GM12878 (cell line): ENCODE measurements around the gene CSNK1A1. TPM values are rescaled to one million over a fixed set of nuclear protein-coding genes. Genes with fewer than 3 reads are reported as not detected.

Experiments used
- ATAC-seq: fragments of 200-7000 bp; cut with Tn5 transposase; 3 replicates; pipeline ENCODE4 v1.9.1; 2020; ENCODE audit warnings: mild to moderate bottlenecking, moderate library complexity
- BruUV-seq: library from RNA; stranded (reverse); fragments of 400-500 nt; replicated peaks from 2 replicates; lab custom pipeline; 2021; lab: Mats Ljungman, UMichigan
- CTCF ChIA-PET: fragments of 300-600 bp; sonication (Branson Sonifier 250); formaldehyde crosslinking; extraction: SDS; loops from one replicate; lab custom pipeline; 2021; ENCODE audit warnings: inconsistent platforms; lab: Yijun Ruan, JAX
- POLR2A ChIA-PET: fragments of 350-600 bp; formaldehyde crosslinking; extraction: SDS; loops from one replicate; lab custom pipeline; 2021; ENCODE audit warnings: inconsistent platforms; lab: Charles Lee
- RAD21 ChIA-PET: fragments of 300-600 bp; sonication (Branson Sonifier 250); formaldehyde crosslinking; loops from one replicate; lab custom pipeline; 2023; ENCODE audit warnings: antibody characterized with exemption; ENCODE audit not compliant: unreplicated experiment; lab: Charles Lee
- SMC1A ChIA-PET: fragments of 300-600 bp; sonication (Branson Sonifier 250); formaldehyde crosslinking; loops from one replicate; lab custom pipeline; 2023; ENCODE audit not compliant: unreplicated experiment, uncharacterized antibody; lab: Charles Lee
- DNase-seq: peaks from one replicate; pipeline ENCODE4 v3.0.0-alpha.2; 2011; ENCODE audit warnings: low read depth, low spot score
- FAIRE-seq: peaks from 3 replicates; lab custom pipeline; 2011; peaks lifted over from hg19 to GRCh38; lab: Jason Lieb, UNC
- H2AFZ ChIP-seq: 2 replicates; pipeline ENCODE4 v1.6.0; 2011; ENCODE audit warnings: low read depth, low read length, control low read depth; ENCODE audit not compliant: control insufficient read depth
- H3K27ac ChIP-seq: 2 replicates; pipeline ENCODE4 v1.5.1; 2011; ENCODE audit warnings: control low read depth; ENCODE audit not compliant: control insufficient read depth, insufficient read depth
- H3K27me3 ChIP-seq, 2 experiments: replicated peaks in 1 of 2; 2 replicates each; pipeline versions ENCODE4 v1.6.0 to v1.6.1; 2011; ENCODE audit warnings: low read length in 1 of 2; ENCODE audit not compliant: control insufficient read depth in 2 of 2, insufficient read depth in 2 of 2
- H3K36me3 ChIP-seq, 2 experiments: 2 replicates each; pipeline ENCODE4 v1.5.1; 2011; ENCODE audit warnings: low read length in 1 of 2; ENCODE audit not compliant: control insufficient read depth in 2 of 2, insufficient read depth in 2 of 2
- H3K4me1 ChIP-seq: 2 replicates; pipeline ENCODE4 v1.6.1; 2011; ENCODE audit warnings: mild to moderate bottlenecking, low read length, moderate library complexity, mixed read lengths; ENCODE audit not compliant: control insufficient read depth, insufficient read depth
- H3K4me2 ChIP-seq: 2 replicates; pipeline ENCODE4 v1.6.0; 2011; ENCODE audit warnings: control low read depth; ENCODE audit not compliant: control insufficient read depth, insufficient read depth
- H3K4me3 ChIP-seq: fragments of 200-600 bp; sonication (generic); 2 replicates; pipeline ENCODE4 v1.5.1; 2016
- H3K79me2 ChIP-seq: 2 replicates; pipeline ENCODE4 v1.6.0; 2011; ENCODE audit warnings: low read length; ENCODE audit not compliant: control insufficient read depth, insufficient read depth
- H3K9ac ChIP-seq: 2 replicates; pipeline ENCODE4 v1.8.0; 2011; ENCODE audit warnings: low read length, control low read depth, mixed read lengths; ENCODE audit not compliant: control insufficient read depth, insufficient read depth
- H3K9me3 ChIP-seq: replicated peaks from 3 replicates; pipeline ENCODE4 v1.5.1; 2011; ENCODE audit warnings: mild to moderate bottlenecking, low read length; ENCODE audit not compliant: control insufficient read depth, insufficient read depth
- H4K20me1 ChIP-seq: 2 replicates; pipeline ENCODE4 v1.6.0; 2011; ENCODE audit not compliant: control insufficient read depth, insufficient read depth
- EZH2 ChIP-seq: IDR thresholded peaks from 2 replicates; pipeline ENCODE4 v1.6.1; 2012; ENCODE audit warnings: low read depth, mild to moderate bottlenecking, control low read depth, inconsistent platforms, low read length, borderline replicate concordance; ENCODE audit not compliant: control insufficient read depth
- GATAD2B ChIP-seq: fragments of 450-650 bp; conservative IDR thresholded peaks from 2 replicates; pipeline ENCODE4 v1.6.1; 2017; ENCODE audit warnings: low read depth, mild to moderate bottlenecking, moderate library complexity
- JUND ChIP-seq: IDR thresholded peaks from 2 replicates; pipeline ENCODE4 v1.6.1; 2012; ENCODE audit warnings: low read depth, mild to moderate bottlenecking, low read length, improper control_type of control experiment, moderate library complexity
- NFIC ChIP-seq: IDR thresholded peaks from 2 replicates; pipeline ENCODE4 v1.6.1; 2012; ENCODE audit warnings: low read depth, mild to moderate bottlenecking, inconsistent platforms, low read length, moderate library complexity
- PML ChIP-seq: IDR thresholded peaks from 2 replicates; pipeline ENCODE4 v1.6.1; 2012; ENCODE audit warnings: low read length, inconsistent platforms
- PRDM15 ChIP-seq: fragments of 450-650 bp; formaldehyde crosslinking; IDR thresholded peaks from 2 replicates; pipeline ENCODE4 v1.4.0; 2020; ENCODE audit warnings: mild to moderate bottlenecking, moderate library complexity
- SUZ12 ChIP-seq: fragments of 200-600 bp; sonication (generic); IDR thresholded peaks from one replicate; pipeline ENCODE4 v1.6.1; 2018; ENCODE audit warnings: antibody characterized with exemption, mild to moderate bottlenecking; ENCODE audit not compliant: unreplicated experiment
- TARDBP ChIP-seq: IDR thresholded peaks from 2 replicates; pipeline ENCODE4 v1.6.1; 2016; ENCODE audit warnings: borderline replicate concordance
- ZNF384 ChIP-seq: IDR thresholded peaks from 2 replicates; pipeline ENCODE4 v1.6.1; 2012; ENCODE audit warnings: low read depth, mild to moderate bottlenecking, low read length, improper control_type of control experiment, borderline replicate concordance
- WGBS: methylation state at CpG from one replicate; pipeline ENCODE4 v1.1.6; 2016; ENCODE audit warnings: low lambda C conversion rate; ENCODE audit not compliant: insufficient replicate concordance, insufficient coverage; ENCODE audit errors: missing lambda C conversion rate; 5-methylcytosine and 5-hydroxymethylcytosine counted together
- in situ Hi-C: fragments of 300-500 bp; cut with MboI; formaldehyde crosslinking; loops from 9 replicates; pipeline ENCODE4 v1.14.3; 2018; ENCODE audit warnings: mixed read lengths
- intact Hi-C: fragments of 100-400 bp; cut with micrococcal nuclease; formaldehyde crosslinking; loops from one replicate; pipeline ENCODE4 v1.14.2; 2022; ENCODE audit not compliant: unreplicated experiment
- polyA plus RNA-seq, 11 experiments: library from polyadenylated mRNA; depleted of rRNA in 4 of 11; unstranded in 6 of 11; stranded (reverse) in 5 of 11; fragments of >200 nt; fragmentation: Nextera tagmentation in 4 of 11; fragmentation: Illumina TruSeq in 1 of 11; extraction: Ambion mirVana in 4 of 11; extraction: Trizol in 1 of 11; gene quantifications; 1 replicate in 1 of 11; 2 replicates in 10 of 11; pipeline versions ENCODE4 v1.2.1 to v1.2.3, GENCODE V29; 2011 to 2016; ENCODE audit warnings: inconsistent platforms in 2 of 11, missing spikeins in 2 of 11, low read depth in 1 of 11
- total RNA-seq, 4 experiments: library from RNA; depleted of rRNA in 3 of 4; stranded (reverse); fragments of >200 nt in 3 of 4; fragmentation: Illumina TruSeq in 1 of 4; extraction: Trizol in 1 of 4; gene quantifications; 2 replicates each; pipeline versions ENCODE4 v1.2.1 to v1.2.3, GENCODE V29; 2013 to 2021
- TF ChIP-seq, protein P1 (sequence below), 3 experiments: IDR thresholded peaks in 2 of 3; conservative IDR thresholded peaks in 1 of 3; 2 replicates each; pipeline ENCODE4 v1.5.1; 2011; ENCODE audit warnings: low read depth in 3 of 3, low read length in 3 of 3, mild to moderate bottlenecking in 3 of 3, control low read depth in 2 of 3, moderate library complexity in 2 of 3, inconsistent platforms in 1 of 3, mixed read lengths in 1 of 3; ENCODE audit not compliant: control insufficient read depth in 2 of 3, insufficient read depth in 1 of 3; ENCODE audit errors: extremely low read depth in 1 of 3
- TF ChIP-seq, protein P2 (sequence below): IDR thresholded peaks from 2 replicates; pipeline ENCODE4 v1.6.1; 2011; ENCODE audit warnings: borderline replicate concordance, low read depth, mild to moderate bottlenecking, moderate library complexity, low read length; ENCODE audit not compliant: insufficient read depth, poor library complexity, severe bottlenecking
- TF ChIP-seq, protein P3 (sequence below): fragments of 150-350 bp; IDR thresholded peaks from 2 replicates; pipeline ENCODE4 v1.6.1; 2016; ENCODE audit warnings: low read depth, low read length

Gene CSNK1A1
- total and polyA plus RNA-seq, 10 of the 15 experiments (the other 5 are each of a cell fraction or from before 2014, with no cell fraction given) = 53.3 to 155 (median 133) TPM

GRCh38 chr5:149472399-149472798 is 78.8 kb downstream of the CSNK1A1 start:
- H2AFZ ChIP-seq = no peak overlapping the region
- intact Hi-C loops = no loop called here
- H3K4me2 ChIP-seq = no peak overlapping the region
- H3K4me3 ChIP-seq = no peak overlapping the region
- ChIA-PET CTCF (interaction anchor here (0.7 kb wide), 1 partner anchor 126 kb away, joined by 3 read pairs; no protein-coding TSS in a partner anchor), POLR2A (no interaction called here), SMC1A (interaction anchor here (1.3 kb wide), 1 partner anchor 73 kb away, joined by 3 read pairs; no protein-coding TSS in a partner anchor), RAD21 (no interaction called here)
- H4K20me1 ChIP-seq = no peaks in the 10 kb centered on the region
- no peaks in the 10 kb centered on the region for H3K4me1 ChIP-seq
- no peak overlapping the region for H3K27ac ChIP-seq
- no peaks in the 10 kb centered on the region for H3K9me3 ChIP-seq
- DNase-seq (no peak), ATAC-seq (no peak), FAIRE-seq (no peak)
- no peaks in the 10 kb centered on the region for H3K79me2 ChIP-seq
- H3K9ac ChIP-seq = no peak overlapping the region
- WGBS = 32% methylated on average over 7 of the region's 7 CpGs
- in situ Hi-C loops = no loop called here
- no TSS peak for BruUV-seq
- H3K27me3 ChIP-seq = no peaks in the 10 kb centered on the region; a peak in 2 of 4 replicates
- H3K36me3 ChIP-seq = no peaks in the 10 kb centered on the region
- TF ChIP-seq, protein P1, sequence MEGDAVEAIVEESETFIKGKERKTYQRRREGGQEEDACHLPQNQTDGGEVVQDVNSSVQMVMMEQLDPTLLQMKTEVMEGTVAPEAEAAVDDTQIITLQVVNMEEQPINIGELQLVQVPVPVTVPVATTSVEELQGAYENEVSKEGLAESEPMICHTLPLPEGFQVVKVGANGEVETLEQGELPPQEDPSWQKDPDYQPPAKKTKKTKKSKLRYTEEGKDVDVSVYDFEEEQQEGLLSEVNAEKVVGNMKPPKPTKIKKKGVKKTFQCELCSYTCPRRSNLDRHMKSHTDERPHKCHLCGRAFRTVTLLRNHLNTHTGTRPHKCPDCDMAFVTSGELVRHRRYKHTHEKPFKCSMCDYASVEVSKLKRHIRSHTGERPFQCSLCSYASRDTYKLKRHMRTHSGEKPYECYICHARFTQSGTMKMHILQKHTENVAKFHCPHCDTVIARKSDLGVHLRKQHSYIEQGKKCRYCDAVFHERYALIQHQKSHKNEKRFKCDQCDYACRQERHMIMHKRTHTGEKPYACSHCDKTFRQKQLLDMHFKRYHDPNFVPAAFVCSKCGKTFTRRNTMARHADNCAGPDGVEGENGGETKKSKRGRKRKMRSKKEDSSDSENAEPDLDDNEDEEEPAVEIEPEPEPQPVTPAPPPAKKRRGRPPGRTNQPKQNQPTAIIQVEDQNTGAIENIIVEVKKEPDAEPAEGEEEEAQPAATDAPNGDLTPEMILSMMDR (IDR thresholded peaks at IDR 0.05 in 2 of 3, conservative IDR thresholded peaks at IDR 0.05 in 1 of 3; ENCODE audit: control insufficient read depth in 2 of 3, extremely low read depth in 1 of 3, insufficient read depth in 1 of 3, low read depth in 3 of 3, low read length in 3 of 3) = no peak
- TF ChIP-seq PML (no peak), EZH2 (no peak), GATAD2B (no peak), PRDM15 (CRISPR knock-in tag) (no peak), TARDBP (no peak), ZNF384 (no peak), JUND (no peak), NFIC (no peak), SUZ12 (no peak)
- TF ChIP-seq, protein P2, sequence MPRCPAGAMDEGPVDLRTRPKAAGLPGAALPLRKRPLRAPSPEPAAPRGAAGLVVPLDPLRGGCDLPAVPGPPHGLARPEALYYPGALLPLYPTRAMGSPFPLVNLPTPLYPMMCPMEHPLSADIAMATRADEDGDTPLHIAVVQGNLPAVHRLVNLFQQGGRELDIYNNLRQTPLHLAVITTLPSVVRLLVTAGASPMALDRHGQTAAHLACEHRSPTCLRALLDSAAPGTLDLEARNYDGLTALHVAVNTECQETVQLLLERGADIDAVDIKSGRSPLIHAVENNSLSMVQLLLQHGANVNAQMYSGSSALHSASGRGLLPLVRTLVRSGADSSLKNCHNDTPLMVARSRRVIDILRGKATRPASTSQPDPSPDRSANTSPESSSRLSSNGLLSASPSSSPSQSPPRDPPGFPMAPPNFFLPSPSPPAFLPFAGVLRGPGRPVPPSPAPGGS = no peak
- TF ChIP-seq, protein P3, sequence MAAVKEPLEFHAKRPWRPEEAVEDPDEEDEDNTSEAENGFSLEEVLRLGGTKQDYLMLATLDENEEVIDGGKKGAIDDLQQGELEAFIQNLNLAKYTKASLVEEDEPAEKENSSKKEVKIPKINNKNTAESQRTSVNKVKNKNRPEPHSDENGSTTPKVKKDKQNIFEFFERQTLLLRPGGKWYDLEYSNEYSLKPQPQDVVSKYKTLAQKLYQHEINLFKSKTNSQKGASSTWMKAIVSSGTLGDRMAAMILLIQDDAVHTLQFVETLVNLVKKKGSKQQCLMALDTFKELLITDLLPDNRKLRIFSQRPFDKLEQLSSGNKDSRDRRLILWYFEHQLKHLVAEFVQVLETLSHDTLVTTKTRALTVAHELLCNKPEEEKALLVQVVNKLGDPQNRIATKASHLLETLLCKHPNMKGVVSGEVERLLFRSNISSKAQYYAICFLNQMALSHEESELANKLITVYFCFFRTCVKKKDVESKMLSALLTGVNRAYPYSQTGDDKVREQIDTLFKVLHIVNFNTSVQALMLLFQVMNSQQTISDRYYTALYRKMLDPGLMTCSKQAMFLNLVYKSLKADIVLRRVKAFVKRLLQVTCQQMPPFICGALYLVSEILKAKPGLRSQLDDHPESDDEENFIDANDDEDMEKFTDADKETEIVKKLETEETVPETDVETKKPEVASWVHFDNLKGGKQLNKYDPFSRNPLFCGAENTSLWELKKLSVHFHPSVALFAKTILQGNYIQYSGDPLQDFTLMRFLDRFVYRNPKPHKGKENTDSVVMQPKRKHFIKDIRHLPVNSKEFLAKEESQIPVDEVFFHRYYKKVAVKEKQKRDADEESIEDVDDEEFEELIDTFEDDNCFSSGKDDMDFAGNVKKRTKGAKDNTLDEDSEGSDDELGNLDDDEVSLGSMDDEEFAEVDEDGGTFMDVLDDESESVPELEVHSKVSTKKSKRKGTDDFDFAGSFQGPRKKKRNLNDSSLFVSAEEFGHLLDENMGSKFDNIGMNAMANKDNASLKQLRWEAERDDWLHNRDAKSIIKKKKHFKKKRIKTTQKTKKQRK = no peak
